ENCODE results near the gene EXOC4.

The EXOC4 gene

DNA sequence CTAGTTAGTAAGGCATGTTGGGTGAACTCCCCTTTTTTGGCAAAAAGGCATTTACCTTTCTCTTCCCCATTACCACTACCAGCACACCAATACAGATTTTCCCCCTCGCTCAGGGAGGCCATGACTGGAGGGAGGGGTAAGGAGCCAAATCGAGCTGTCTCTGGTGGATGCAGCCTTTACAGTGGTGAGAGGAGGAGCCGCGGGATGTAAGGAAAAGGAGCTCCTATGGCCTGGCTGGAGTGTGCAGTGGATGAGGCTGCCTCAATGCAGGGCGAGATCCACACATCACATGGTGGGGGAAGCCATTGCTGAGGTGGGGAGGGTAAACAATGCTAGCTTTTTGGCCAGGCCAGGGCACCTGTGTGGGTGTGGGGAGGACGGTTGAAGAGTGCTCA lies 416.2 kb downstream of the EXOC4 start:
- H3K36me3 ChIP-seq (ENCODE audit: insufficient read depth, insufficient read length, low read length), result no peaks in the 10 kb centered on the region
- no peaks in the 10 kb centered on the region for H3K9me3 ChIP-seq (ENCODE audit: insufficient read depth, low read length)
- H3K9ac ChIP-seq (ENCODE audit: insufficient read length, low read depth), result no peak overlapping the region
- no peaks in the 10 kb centered on the region for H3K27me3 ChIP-seq (ENCODE audit: insufficient read depth, insufficient read length)
- H3K4me3 ChIP-seq (ENCODE audit: insufficient read length, low read depth), result no peak overlapping the region
- no peaks in the 10 kb centered on the region for H3K4me1 ChIP-seq (ENCODE audit: insufficient read depth, insufficient read length)
- DNase-seq (ENCODE audit: low read depth, low spot score), result no peak
- TF ChIP-seq ZNF274 (IDR thresholded peaks at IDR 0.05; ENCODE audit: low read depth, low read length) (no peak), SUZ12 (IDR thresholded peaks at IDR 0.05; ENCODE audit: extremely low read depth, insufficient read depth, insufficient read length) (no peak), YY1 (IDR thresholded peaks at IDR 0.05; ENCODE audit: insufficient read depth, insufficient read length) (no peak)

DNA sequence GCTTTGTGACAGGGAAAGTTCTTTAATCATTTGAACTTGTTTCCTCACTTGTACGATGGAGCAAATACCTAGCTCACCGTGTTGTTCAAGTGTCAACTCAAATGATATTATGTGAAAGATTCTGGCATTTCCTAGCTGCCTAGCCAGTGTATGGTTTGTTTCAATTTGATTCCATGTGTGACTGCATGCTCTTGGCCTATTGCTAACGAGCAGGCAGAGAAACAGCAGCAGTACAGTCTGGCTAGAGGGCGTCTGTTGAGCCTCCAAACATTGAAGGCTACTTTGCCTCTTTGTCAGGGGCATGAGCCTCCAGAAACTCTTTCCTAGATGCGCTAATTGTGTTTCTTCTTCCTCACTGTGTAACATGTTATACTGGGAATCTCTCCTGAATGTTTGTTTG lies 417.4 kb downstream of the EXOC4 start:
- H3K9me3 ChIP-seq (ENCODE audit: insufficient read depth, low read length), result no peaks in the 10 kb centered on the region
- H3K36me3 ChIP-seq (ENCODE audit: insufficient read depth, insufficient read length, low read length), result no peaks in the 10 kb centered on the region
- H3K27me3 ChIP-seq (ENCODE audit: insufficient read depth, insufficient read length), result no peaks in the 10 kb centered on the region
- H3K4me3 ChIP-seq (ENCODE audit: insufficient read length, low read depth), result no peak overlapping the region
- DNase-seq (ENCODE audit: low read depth, low spot score), result no peak
- H3K4me1 ChIP-seq (ENCODE audit: insufficient read depth, insufficient read length), result no peaks in the 10 kb centered on the region
- no peak overlapping the region for H3K9ac ChIP-seq (ENCODE audit: insufficient read length, low read depth)
- TF ChIP-seq YY1 (IDR thresholded peaks at IDR 0.05; ENCODE audit: insufficient read depth, insufficient read length), result no peak
- no peak for TF ChIP-seq SUZ12 (IDR thresholded peaks at IDR 0.05; ENCODE audit: extremely low read depth, insufficient read depth, insufficient read length)
- no peak for TF ChIP-seq ZNF274 (IDR thresholded peaks at IDR 0.05; ENCODE audit: low read depth, low read length)

DNA sequence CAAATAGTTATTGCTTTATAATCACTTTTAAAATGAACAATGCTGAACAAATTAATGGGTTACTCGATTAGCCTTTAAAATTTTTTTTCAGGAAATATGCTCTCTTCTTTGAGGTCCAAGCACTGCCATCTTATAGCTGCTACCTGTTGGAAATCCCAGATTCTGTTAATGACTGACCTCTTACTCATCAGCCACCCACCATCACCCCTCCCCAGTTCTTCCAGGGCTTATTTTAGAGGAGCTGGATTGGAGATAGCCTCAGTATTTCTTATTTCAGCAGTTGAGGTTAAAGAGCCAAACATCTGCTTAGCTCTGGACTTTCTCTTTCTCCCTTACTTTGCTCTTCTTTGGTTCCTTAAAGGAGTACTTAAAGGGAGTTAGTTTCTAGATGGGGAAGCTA lies 420.0 kb downstream of the EXOC4 start:
- TF ChIP-seq SUZ12 (IDR thresholded peaks at IDR 0.05; ENCODE audit: extremely low read depth, insufficient read depth, insufficient read length) (no peak), YY1 (IDR thresholded peaks at IDR 0.05; ENCODE audit: insufficient read depth, insufficient read length) (no peak), ZNF274 (IDR thresholded peaks at IDR 0.05; ENCODE audit: low read depth, low read length) (no peak)
- no peak overlapping the region for H3K9ac ChIP-seq (ENCODE audit: insufficient read length, low read depth)
- no peaks in the 10 kb centered on the region for H3K4me1 ChIP-seq (ENCODE audit: insufficient read depth, insufficient read length)
- no peak overlapping the region for H3K4me3 ChIP-seq (ENCODE audit: insufficient read length, low read depth)
- H3K9me3 ChIP-seq (ENCODE audit: insufficient read depth, low read length), result no peaks in the 10 kb centered on the region
- no peaks in the 10 kb centered on the region for H3K36me3 ChIP-seq (ENCODE audit: insufficient read depth, insufficient read length, low read length)
- no peak for DNase-seq (ENCODE audit: low read depth, low spot score)
- no peaks in the 10 kb centered on the region for H3K27me3 ChIP-seq (ENCODE audit: insufficient read depth, insufficient read length)

DNA sequence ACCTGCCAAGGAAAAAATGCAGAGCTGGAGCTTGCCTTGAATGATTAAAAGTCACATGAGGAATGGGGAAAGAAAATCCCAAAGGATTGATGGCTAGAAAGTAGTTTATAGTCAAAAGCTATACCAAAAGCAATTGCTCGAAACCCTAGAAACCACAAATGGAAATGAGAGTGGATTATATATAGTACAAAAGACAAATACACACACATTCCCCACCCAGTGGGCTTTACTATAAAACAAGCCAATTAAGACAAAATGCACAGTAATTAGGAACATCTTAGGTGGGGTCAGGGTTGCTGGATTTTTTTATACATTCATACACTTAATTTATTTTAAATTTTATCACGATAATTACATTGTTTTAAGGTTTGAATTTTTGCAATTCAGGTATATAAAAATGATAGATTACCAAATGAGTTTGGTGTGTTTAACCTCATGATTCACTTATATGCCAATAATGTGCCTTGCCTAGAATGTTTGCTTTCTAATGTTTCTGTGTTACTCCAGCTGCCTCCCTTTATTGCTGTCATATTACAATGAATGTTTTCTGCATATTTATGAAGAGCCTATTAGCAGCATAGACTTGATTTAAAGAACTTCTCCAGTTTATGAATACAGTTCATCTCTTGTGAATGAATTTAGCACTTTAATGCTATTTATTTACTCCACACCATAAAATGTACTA lies 421.3 kb downstream of the EXOC4 start:
- no peak for TF ChIP-seq YY1 (IDR thresholded peaks at IDR 0.05; ENCODE audit: insufficient read depth, insufficient read length)
- TF ChIP-seq SUZ12 (IDR thresholded peaks at IDR 0.05; ENCODE audit: extremely low read depth, insufficient read depth, insufficient read length), result no peak
- no peak for TF ChIP-seq ZNF274 (IDR thresholded peaks at IDR 0.05; ENCODE audit: low read depth, low read length)

DNA sequence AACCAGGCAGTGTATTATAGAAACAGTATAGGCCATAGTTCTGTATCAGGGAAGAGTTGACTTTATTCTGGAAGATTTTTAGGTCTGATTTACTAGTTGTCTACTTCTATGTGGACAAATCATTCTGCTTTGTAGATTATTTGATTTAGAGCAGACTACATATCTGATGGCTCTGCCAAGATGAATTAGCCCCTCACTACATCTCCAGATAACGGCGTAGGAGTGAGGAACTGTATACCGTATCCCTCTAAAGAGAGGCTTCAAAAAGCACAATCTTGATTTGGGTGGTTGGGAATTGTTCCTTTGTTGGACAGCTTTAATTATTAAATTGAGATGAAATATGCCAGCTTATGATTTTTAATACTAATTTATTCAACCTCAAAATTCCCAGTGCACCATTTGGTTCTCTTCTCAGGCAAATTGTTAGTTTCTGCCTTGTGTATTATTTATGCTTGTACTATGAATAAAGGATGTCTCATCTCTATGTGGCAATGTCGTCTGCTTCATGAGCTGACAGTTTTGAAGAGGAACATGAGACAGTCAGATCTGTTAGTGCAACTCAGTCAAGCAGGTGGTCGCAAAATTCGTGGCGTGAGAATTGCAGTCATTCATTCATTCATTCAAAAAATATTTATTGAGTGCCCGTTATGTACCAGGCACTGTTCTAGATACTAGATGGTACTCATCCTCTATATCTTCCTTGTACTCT lies 422.8 kb downstream of the EXOC4 start:
- no peaks in the 10 kb centered on the region for H3K9me3 ChIP-seq (ENCODE audit: insufficient read depth, low read length)
- H3K4me3 ChIP-seq (ENCODE audit: insufficient read length, low read depth), result no peak overlapping the region
- H3K36me3 ChIP-seq (ENCODE audit: insufficient read depth, insufficient read length, low read length), result no peaks in the 10 kb centered on the region
- TF ChIP-seq ZNF274 (IDR thresholded peaks at IDR 0.05; ENCODE audit: low read depth, low read length) (no peak), YY1 (IDR thresholded peaks at IDR 0.05; ENCODE audit: insufficient read depth, insufficient read length) (no peak), SUZ12 (IDR thresholded peaks at IDR 0.05; ENCODE audit: extremely low read depth, insufficient read depth, insufficient read length) (no peak)
- no peak overlapping the region for H3K9ac ChIP-seq (ENCODE audit: insufficient read length, low read depth)
- no peaks in the 10 kb centered on the region for H3K27me3 ChIP-seq (ENCODE audit: insufficient read depth, insufficient read length)
- DNase-seq (ENCODE audit: low read depth, low spot score), result no peak
- no peaks in the 10 kb centered on the region for H3K4me1 ChIP-seq (ENCODE audit: insufficient read depth, insufficient read length)

More for the DNA sequence above, 421.3 kb downstream of the EXOC4 start:
- DNase-seq (ENCODE audit: low read depth, low spot score), result no peak
- Histone ChIP-seq H3K9me3 (ENCODE audit: insufficient read depth, low read length) (no peaks in the 10 kb centered on the region), H3K36me3 (ENCODE audit: insufficient read depth, insufficient read length, low read length) (no peaks in the 10 kb centered on the region), H3K4me1 (ENCODE audit: insufficient read depth, insufficient read length) (no peaks in the 10 kb centered on the region), H3K4me3 (ENCODE audit: insufficient read length, low read depth) (no peak overlapping the region), H3K9ac (ENCODE audit: insufficient read length, low read depth) (no peak overlapping the region), H3K27me3 (ENCODE audit: insufficient read depth, insufficient read length) (no peaks in the 10 kb centered on the region)

DNA sequence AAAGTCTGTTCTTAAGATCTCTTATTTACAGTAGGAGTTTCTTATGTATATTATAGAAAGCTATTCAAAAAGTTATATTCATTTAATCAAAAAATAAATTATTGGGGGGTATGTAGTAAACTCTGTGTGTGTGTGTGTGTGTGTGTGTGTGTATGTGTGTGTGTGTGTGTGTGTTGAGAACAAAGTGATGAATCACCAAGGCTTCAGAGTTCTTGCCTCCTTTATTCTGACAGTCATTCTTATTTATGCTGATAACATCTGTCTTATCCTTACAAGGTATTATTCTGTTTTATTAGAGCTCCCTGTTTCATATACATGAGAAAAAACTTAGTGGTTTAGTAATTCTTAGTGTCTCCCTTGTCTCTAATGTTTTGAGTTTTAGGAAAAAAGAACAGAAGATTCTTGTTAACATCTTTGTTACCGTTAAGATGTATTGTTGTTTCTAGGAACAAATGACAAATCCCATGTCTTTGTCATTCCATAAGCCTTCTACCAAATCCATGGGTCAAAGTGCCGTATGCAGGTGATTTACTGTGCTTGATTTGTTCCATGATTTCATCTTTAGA lies 424.0 kb downstream of the EXOC4 start:
- no peaks in the 10 kb centered on the region for H3K4me1 ChIP-seq (ENCODE audit: insufficient read depth, insufficient read length)
- H3K36me3 ChIP-seq (ENCODE audit: insufficient read depth, insufficient read length, low read length), result no peaks in the 10 kb centered on the region
- DNase-seq (ENCODE audit: low read depth, low spot score), result no peak
- no peak overlapping the region for H3K9ac ChIP-seq (ENCODE audit: insufficient read length, low read depth)
- no peaks in the 10 kb centered on the region for H3K9me3 ChIP-seq (ENCODE audit: insufficient read depth, low read length)
- H3K27me3 ChIP-seq (ENCODE audit: insufficient read depth, insufficient read length), result no peaks in the 10 kb centered on the region
- no peak overlapping the region for H3K4me3 ChIP-seq (ENCODE audit: insufficient read length, low read depth)
- TF ChIP-seq SUZ12 (IDR thresholded peaks at IDR 0.05; ENCODE audit: extremely low read depth, insufficient read depth, insufficient read length) (no peak), YY1 (IDR thresholded peaks at IDR 0.05; ENCODE audit: insufficient read depth, insufficient read length) (no peak), ZNF274 (IDR thresholded peaks at IDR 0.05; ENCODE audit: low read depth, low read length) (no peak)

DNA sequence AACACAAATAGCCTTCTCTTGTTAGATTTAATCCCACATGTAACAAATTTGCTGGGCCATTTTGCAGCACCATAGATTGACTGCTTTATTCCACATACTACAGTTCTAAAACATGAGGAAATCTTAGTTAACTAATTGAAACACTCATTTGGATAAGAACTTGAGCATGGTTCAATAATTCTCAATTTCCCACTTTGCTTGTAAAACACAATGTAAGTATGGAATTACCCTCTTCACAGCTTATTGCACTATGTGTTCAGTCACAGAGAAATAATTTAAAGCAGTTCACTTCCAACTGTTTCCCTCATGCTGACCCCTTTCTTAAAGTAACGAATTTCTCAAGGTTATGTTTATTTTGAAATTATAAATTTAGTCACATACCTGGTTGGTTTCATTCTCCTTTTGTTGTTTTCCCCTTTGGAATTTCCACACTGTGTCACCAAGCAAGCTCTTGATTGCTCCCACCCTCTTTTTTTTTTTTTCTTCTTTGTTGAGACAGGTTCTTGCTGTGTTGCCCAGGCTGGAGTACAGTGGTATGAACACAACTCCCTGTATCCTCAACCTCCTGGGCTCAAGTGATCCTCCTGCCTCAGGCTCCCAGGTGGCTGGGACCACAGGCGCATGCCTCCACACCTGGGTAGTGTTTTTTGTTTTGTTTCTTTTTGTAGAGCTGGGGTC lies 425.4 kb downstream of the EXOC4 start:
- no peak overlapping the region for H3K9ac ChIP-seq (ENCODE audit: insufficient read length, low read depth)
- TF ChIP-seq SUZ12 (IDR thresholded peaks at IDR 0.05; ENCODE audit: extremely low read depth, insufficient read depth, insufficient read length), result no peak
- TF ChIP-seq YY1 (IDR thresholded peaks at IDR 0.05; ENCODE audit: insufficient read depth, insufficient read length), result no peak
- no peak for TF ChIP-seq ZNF274 (IDR thresholded peaks at IDR 0.05; ENCODE audit: low read depth, low read length)
- no peaks in the 10 kb centered on the region for H3K36me3 ChIP-seq (ENCODE audit: insufficient read depth, insufficient read length, low read length)
- DNase-seq (ENCODE audit: low read depth, low spot score), result no peak
- H3K27me3 ChIP-seq (ENCODE audit: insufficient read depth, insufficient read length), result no peaks in the 10 kb centered on the region
- H3K9me3 ChIP-seq (ENCODE audit: insufficient read depth, low read length), result no peaks in the 10 kb centered on the region
- H3K4me1 ChIP-seq (ENCODE audit: insufficient read depth, insufficient read length), result no peaks in the 10 kb centered on the region
- H3K4me3 ChIP-seq (ENCODE audit: insufficient read length, low read depth), result no peak overlapping the region

Measured in NT2/D1 (cell line).